Skeletal muscle tissue (tissue), 4 donors: ENCODE measurements around the gene MFAP4. TPM values are rescaled to one million over a fixed set of nuclear protein-coding genes. Genes with fewer than 3 reads are reported as not detected.

ENCODE experiments used
- H3K27ac ChIP-seq: one replicate; pipeline ENCODE4 v1.7.0; 2013; ENCODE audit warnings: mild to moderate bottlenecking, low read depth, low read length, inconsistent platforms
- H3K27me3 ChIP-seq, 3 donors: one replicate each; pipeline ENCODE4 v1.7.0; 2013; ENCODE audit warnings: low read length in 3 of 3; ENCODE audit not compliant: control insufficient read depth in 3 of 3, insufficient read depth in 3 of 3
- H3K36me3 ChIP-seq, 3 donors: one replicate each; pipeline ENCODE4 v1.7.0; 2013; ENCODE audit warnings: low read length in 3 of 3; ENCODE audit not compliant: control insufficient read depth in 3 of 3, insufficient read depth in 3 of 3
- H3K4me1 ChIP-seq, 3 donors: one replicate each; pipeline ENCODE4 v1.7.0; 2013; ENCODE audit warnings: low read length in 3 of 3, mild to moderate bottlenecking in 3 of 3; ENCODE audit not compliant: control insufficient read depth in 3 of 3, insufficient read depth in 3 of 3
- H3K4me3 ChIP-seq, 3 donors: one replicate each; pipeline ENCODE4 v1.7.0; 2013; ENCODE audit warnings: low read length in 3 of 3
- H3K9ac ChIP-seq, 3 donors: one replicate each; pipeline ENCODE4 v1.7.0; 2013; ENCODE audit warnings: low read length in 3 of 3, mild to moderate bottlenecking in 3 of 3, moderate library complexity in 2 of 3, low read depth in 1 of 3
- H3K9me3 ChIP-seq, 3 donors: one replicate each; pipeline ENCODE4 v1.7.0; 2013; ENCODE audit warnings: low read length in 3 of 3; ENCODE audit not compliant: control insufficient read depth in 3 of 3
- total RNA-seq: library from RNA; depleted of rRNA; stranded (reverse); fragments of >200 nt; gene quantifications from one replicate; pipeline ENCODE4 v1.2.3, GENCODE V29; 2014
- donor health status: Osteomylitis.

Gene MFAP4
- total RNA-seq, 1 donor from 2014 or later: 29.2 TPM

DNA sequence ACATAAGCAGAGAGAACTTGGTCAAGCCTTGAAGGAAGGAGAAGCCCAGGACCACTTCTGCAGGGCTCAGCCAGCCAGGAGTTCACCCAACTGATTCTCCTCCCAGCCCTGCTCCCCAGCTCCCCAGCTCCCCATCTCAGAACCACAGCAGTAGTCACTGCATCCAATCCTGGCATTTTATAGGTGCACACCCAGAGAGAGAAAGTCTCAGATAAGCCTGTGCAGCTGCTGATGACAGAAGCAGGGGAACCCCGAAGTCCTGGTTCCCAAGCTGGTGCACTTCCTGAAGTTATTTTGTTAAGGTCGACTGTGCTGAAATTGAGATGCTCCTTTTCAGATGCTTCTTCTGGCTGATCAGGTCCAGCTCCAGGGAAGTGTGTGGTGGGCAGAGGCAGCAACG, 30.6 kb upstream of the MFAP4 start:
- H3K4me1 ChIP-seq: no peaks in the 10 kb centered on the region
- H3K36me3 ChIP-seq: peaks cover 0 to 2% (median 0%) of the 10 kb centered on the region in 3 donors
- H3K27me3 ChIP-seq: peaks cover 0 to 4% (median 0%) of the 10 kb centered on the region in 3 donors
- no peaks in the 10 kb centered on the region for H3K9me3 ChIP-seq
- no peak overlapping the region for H3K27ac ChIP-seq
- H3K9ac ChIP-seq: no peak overlapping the region
- no peak overlapping the region for H3K4me3 ChIP-seq

DNA sequence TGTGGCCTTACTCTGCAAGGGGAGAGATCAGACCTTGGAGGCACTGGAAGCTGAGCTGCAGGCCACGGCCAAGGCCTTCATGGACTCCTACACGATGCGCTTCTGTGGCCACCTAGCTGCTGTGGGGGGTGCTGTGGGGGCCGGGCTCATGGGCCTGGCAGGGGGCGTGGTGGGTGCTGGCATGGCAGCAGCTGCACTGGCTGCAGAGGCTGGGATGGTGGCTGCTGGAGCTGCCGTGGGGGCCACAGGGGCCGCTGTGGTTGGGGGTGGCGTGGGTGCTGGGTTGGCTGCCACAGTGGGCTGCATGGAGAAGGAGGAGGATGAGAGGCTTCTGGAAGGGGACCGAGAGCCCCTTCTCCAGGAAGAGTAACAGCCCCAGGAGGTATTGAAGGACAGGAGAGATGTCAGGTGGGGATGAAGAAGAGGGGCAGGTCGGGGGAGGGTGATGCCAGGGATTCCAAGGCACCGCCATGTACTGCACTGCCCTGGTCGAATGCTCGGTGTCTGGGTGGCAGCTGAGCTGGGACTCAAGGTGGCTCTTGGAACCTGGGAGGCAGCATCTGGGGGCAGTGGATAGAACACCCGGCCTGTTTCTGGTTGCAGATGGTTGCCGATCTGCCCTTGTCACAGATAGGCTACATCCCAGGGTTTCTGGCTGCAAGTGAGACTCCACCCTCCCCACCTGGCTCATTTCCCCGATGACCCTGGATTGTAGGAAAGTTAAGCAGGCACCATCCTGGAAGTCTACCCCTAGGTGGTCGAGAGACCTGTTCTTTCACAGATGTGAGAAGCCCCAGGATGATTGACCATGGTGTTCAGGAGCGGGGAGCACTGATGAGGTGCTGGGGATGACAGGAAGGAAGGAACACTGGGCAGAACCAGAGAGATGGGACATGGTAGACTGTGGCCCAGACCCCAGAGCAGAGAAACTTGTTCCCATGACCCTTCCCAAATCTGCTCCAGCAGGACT, 29.1 kb upstream of the MFAP4 start:
- peaks cover 0 to 2% (median 0%) of the 10 kb centered on the region in 3 donors for H3K36me3 ChIP-seq
- H3K4me3 ChIP-seq: no peak overlapping the region
- H3K4me1 ChIP-seq: peaks cover 0 to 2% (median 0%) of the 10 kb centered on the region in 3 donors
- H3K27ac ChIP-seq: no peak overlapping the region
- no peak overlapping the region for H3K9ac ChIP-seq
- H3K27me3 ChIP-seq: peaks cover 0 to 8% (median 5%) of the 10 kb centered on the region in 3 donors
- no peaks in the 10 kb centered on the region for H3K9me3 ChIP-seq

DNA sequence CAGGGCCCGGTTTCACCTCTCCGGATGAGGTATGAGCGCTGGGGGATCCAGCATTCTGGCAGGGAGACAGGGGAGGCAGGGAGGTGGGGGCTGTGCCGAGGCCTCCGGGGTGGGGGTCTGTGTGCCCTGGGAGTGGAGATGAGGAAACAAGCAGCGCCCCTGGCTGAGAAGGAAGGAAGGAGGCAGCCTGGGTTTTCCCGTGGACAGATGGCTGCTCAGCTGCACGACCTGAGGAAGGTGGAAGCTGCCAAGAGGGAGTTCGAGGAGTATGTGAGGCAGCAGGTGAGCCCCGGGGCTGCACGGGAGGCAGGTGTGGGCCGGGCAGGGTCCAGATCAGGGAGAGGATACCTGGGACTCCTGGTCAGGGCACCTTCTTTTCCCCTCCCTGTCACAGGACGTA, 28.3 kb upstream of the MFAP4 start:
- Histone ChIP-seq H3K27ac (no peak overlapping the region), H3K9me3 (no peaks in the 10 kb centered on the region), H3K4me3 (no peak overlapping the region)

DNA sequence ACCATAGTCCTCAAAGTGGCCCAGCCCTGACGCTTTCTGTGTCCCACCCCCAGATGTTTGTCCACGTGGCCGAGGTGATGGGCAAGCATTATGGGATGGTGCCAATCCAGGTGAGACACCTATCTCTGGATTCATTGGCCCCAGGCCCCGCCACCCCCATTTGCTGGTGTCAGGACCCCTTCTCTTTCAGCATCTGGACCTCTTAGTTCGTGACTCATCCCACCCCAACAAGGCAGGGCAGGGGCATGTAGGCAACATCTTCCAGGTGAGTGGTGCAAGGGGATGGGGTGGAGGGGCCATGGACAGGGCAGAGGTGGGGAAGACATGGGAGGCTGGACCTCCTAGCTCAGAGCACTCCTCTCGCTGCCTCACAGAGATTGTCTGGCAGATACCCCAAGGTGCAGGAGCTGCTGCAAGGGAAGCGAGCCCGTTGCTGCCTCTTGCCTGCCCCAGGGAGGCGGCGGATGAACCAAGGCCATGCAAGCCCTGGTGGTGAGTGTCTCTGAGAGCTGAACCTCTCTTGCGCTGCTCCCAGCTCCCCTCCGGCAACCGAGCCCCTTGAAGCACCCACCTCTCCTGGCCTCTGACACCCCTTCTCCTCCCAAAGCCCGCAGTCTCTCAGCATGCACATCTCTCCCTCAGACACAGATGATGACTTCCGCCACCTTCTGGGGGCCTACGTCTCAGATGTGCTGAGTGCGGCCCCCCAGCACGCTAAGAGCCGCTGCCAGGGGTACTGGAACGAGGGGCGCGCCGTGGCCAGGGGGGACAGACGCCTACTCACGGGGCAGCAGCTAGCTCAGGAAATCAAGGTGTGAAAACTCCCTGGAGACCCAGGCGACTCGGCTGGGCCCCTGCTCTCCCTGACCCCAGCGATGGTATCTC, 27.6 kb upstream of the MFAP4 start:
- Histone ChIP-seq H3K9me3 (no peaks in the 10 kb centered on the region), H3K36me3 (peaks cover 0 to 2% (median 0%) of the 10 kb centered on the region in 3 donors), H3K4me1 (peaks cover 0 to 4% (median 0%) of the 10 kb centered on the region in 3 donors), H3K4me3 (no peak overlapping the region), H3K27me3 (peaks cover 0 to 12% (median 5%) of the 10 kb centered on the region in 3 donors), H3K27ac (no peak overlapping the region), H3K9ac (no peak overlapping the region)

More for the DNA sequence above, 28.3 kb upstream of the MFAP4 start:
- H3K36me3 ChIP-seq: peaks cover 0 to 2% (median 0%) of the 10 kb centered on the region in 3 donors
- H3K9ac ChIP-seq: no peak overlapping the region
- peaks cover 0 to 12% (median 5%) of the 10 kb centered on the region in 3 donors for H3K27me3 ChIP-seq
- H3K4me1 ChIP-seq: peaks cover 0 to 4% (median 0%) of the 10 kb centered on the region in 3 donors

DNA sequence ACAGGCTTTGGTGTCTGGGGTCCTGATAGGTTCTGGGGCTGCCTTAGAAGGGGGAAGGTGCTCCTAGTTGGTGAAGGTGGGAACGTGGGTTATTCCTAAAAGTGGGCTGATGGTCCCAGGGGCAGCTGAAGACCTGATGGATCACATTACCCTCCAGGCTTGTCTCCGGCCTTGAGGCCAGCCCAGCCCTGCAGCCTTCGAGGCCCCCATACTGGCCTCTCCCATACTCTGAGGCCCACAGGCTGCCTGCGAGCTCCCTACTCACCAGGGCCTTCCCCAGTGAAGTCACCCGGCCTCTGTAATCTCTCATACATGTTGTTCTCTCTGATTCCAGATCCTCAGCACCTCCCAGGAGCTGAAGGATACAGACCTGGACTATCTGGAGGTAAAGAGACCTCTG, 26.8 kb upstream of the MFAP4 start:
- H3K4me1 ChIP-seq: peaks cover 0 to 4% (median 0%) of the 10 kb centered on the region in 3 donors
- no peak overlapping the region for H3K9ac ChIP-seq
- peaks cover 0 to 2% (median 0%) of the 10 kb centered on the region in 3 donors for H3K36me3 ChIP-seq
- peaks cover 0 to 12% (median 7%) of the 10 kb centered on the region in 3 donors for H3K27me3 ChIP-seq
- no peaks in the 10 kb centered on the region for H3K9me3 ChIP-seq
- no peak overlapping the region for H3K27ac ChIP-seq
- H3K4me3 ChIP-seq: no peak overlapping the region

DNA sequence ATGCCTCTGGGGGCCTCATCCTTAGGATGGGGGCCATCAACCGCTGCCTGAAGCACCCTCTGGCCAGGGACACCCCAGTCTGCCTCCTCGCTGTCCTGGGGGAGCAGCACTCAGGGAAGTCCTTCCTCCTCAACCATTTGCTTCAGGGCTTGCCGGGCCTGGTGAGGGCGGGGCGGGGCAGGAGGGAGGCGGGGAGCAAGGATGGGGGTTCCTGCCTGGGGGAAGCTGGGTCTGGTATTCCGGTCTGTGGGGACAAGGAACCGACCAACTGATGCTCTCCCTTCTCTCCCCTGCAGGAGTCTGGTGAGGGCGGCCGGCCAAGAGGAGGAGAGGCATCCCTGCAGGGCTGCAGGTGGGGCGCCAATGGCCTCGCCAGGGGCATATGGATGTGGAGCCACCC, 26.0 kb upstream of the MFAP4 start:
- Histone ChIP-seq H3K4me3 (no peak overlapping the region), H3K9ac (no peak overlapping the region), H3K27ac (no peak overlapping the region), H3K9me3 (no peaks in the 10 kb centered on the region), H3K27me3 (peaks cover 0 to 12% (median 7%) of the 10 kb centered on the region in 3 donors), H3K4me1 (peaks cover 0 to 4% (median 0%) of the 10 kb centered on the region in 3 donors), H3K36me3 (peaks cover 0 to 2% (median 0%) of the 10 kb centered on the region in 3 donors)

DNA sequence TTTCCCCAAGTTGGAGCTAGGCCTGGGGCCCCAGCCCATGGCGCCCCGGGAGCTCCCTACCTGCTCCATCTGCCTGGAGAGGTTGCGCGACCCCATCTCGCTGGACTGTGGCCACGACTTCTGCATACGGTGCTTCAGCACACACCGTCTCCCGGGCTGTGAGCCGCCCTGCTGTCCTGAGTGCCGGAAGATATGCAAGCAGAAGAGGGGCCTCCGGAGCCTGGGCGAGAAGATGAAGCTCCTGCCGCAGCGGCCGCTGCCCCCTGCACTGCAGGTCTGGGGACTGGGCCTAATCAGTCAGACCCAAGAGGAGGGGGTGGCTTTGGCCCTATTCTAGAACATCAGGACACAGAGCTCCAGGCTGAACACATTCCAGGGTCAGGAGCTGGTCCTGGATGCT, 25.5 kb upstream of the MFAP4 start:
- no peak overlapping the region for H3K9ac ChIP-seq
- H3K4me1 ChIP-seq: peaks cover 0 to 4% (median 0%) of the 10 kb centered on the region in 3 donors
- no peak overlapping the region for H3K4me3 ChIP-seq
- peaks cover 0 to 2% (median 0%) of the 10 kb centered on the region in 3 donors for H3K36me3 ChIP-seq
- H3K27ac ChIP-seq: no peak overlapping the region
- peaks cover 0 to 12% (median 7%) of the 10 kb centered on the region in 3 donors for H3K27me3 ChIP-seq
- no peaks in the 10 kb centered on the region for H3K9me3 ChIP-seq

DNA sequence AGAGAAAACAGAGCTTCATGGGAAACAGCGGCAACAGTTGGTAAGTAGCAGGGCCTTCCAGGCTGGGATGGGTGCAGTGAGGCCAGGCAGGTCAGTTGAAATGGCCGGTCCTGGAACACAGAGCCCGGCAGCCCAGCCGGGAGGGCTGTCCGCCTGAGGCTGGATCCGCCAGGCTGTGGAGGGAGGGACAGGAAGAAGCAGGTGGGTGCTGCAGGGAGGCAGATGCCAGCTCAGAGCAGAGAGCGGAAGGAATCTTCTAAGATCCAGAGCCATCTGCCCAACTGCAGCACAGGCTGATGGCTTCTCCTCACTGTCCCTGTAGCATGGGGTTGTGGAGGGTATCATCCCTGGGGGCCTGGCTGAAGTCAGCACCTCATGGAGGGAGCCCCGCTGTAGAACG, 24.6 kb upstream of the MFAP4 start:
- peaks cover 0 to 12% (median 7%) of the 10 kb centered on the region in 3 donors for H3K27me3 ChIP-seq
- H3K27ac ChIP-seq: no peak overlapping the region
- no peak overlapping the region for H3K9ac ChIP-seq
- peaks cover 0 to 4% (median 0%) of the 10 kb centered on the region in 3 donors for H3K4me1 ChIP-seq
- H3K9me3 ChIP-seq: no peaks in the 10 kb centered on the region
- peaks cover 0 to 2% (median 0%) of the 10 kb centered on the region in 3 donors for H3K36me3 ChIP-seq
- H3K4me3 ChIP-seq: peak overlapping the region in 2 of 3 donors; percentile 26 to 45

DNA sequence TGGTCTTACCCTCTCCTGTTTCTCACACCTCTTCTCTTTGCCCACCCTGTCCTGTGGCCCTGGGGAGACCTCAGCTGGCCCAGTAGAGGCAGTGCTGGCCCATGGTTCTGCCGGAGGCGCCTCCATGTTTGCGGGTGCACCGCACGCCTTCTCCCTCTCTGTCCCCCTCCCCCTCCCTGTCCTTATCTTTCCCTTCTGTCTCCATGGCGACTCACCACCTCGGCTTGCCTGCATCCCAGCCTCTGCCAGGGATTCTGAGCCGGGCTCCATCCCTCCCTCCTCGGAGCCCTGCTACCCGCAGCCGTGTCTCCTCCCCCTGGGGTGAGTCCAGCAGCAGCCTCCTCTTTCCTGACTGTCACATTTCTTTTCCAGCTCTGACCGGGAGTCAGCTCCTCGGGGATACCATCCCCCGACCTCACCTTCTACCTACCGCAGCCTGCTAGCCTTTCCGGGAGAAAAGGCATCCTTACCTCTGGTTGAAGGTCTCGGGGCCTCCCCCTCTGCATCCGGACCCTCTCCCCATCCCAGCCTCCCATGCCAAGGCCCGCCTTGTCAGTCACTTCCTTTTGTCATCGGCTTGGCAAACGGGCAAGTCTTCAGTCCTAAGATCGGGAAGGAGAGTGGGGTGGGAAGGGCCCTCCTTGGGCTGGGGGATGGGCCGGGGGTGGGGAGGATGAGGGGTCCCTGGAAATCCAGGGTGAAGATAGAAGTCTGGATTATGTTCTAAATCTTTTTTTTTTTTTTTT, 24.1 kb upstream of the MFAP4 start, which contains the start of gene RNF112:
RNF112 (plus strand) TSS at position 358 of the 746 bp plus-strand sequence; CDS start at position 535, 177 bp downstream.
- Histone ChIP-seq H3K4me3 (peak within 1 kb of the TSS; percentile 27 to 54 (median 45)), H3K9ac (peak within 1 kb of the TSS in 1 of 3 donors; percentile 40)

More for the DNA sequence above, 24.1 kb upstream of the MFAP4 start, which contains the start of gene RNF112:
- Histone ChIP-seq H3K9me3 (no peaks in the 10 kb centered on the region), H3K4me1 (peaks cover 0 to 4% (median 0%) of the 10 kb centered on the region in 3 donors), H3K27ac (no peak within 1 kb of the TSS), H3K36me3 (peaks cover 0 to 2% (median 0%) of the 10 kb centered on the region in 3 donors), H3K27me3 (peaks cover 0 to 12% (median 7%) of the 10 kb centered on the region in 3 donors)
